ENCODE data around the gene IL11. TPM values are rescaled to one million over a fixed set of nuclear protein-coding genes. Genes with fewer than 3 reads are reported as not detected.
A peak's percentile ranks its signal among the peaks of the same experiment; 100 is the strongest.

The IL11 gene
- total RNA-seq, 1 donor from 2014 or later = 10.0 TPM

DNA sequence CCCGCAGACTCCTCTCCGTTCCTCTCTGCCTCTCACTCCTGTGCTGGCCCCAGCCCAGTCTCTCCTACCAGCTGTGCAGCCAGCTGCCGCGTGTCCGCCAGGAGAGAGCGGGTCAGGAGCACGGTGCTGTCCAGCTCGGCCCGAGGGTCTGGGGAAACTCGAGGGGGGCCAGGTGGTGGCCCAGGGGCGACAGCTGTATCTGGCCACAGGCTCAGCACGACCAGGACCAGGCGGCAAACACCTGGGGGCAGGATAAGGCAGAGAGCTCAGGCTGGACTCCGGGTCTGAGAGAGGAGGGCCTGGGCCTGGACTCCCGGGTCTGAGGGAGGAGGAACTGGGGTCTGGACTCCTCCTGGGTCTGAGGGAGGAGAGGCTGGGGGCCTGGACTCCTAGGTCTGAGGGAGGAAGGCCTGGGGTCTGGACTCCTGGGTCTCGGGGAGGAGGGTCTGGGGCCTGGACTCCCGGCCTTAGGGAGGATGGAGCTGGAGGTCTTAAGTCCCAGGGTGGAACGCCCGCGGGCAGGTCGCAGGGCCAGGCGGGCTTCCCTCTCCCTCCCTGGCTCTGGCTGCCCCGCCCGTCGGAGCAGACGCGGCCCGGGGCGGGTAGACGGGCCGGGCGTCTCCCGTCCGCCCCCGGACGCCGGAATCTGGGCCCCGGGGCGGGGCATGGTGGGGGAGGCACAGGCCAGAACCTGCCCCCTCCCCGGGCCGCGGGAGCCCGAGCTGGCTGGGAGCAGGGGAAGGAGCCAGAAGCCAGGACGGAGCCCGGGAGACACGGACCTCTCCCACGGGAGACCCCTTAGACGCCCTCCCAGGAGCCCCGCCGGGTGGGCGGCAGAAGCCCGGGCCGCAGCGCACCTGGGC is 1.3 kb downstream of the IL11 start:
- Mint-ChIP-seq H3K4me3 (peak overlapping the region; percentile 38), H3K4me1 (peaks cover 29% of the 10 kb centered on the region), H3K36me3 (peaks cover 2% of the 10 kb centered on the region), H3K9me3 (no peaks in the 10 kb centered on the region), H3K27ac (no peak overlapping the region), H3K27me3 (ENCODE audit: low read depth) (peaks cover 38% of the 10 kb centered on the region)
- TF ChIP-seq, protein P1, sequence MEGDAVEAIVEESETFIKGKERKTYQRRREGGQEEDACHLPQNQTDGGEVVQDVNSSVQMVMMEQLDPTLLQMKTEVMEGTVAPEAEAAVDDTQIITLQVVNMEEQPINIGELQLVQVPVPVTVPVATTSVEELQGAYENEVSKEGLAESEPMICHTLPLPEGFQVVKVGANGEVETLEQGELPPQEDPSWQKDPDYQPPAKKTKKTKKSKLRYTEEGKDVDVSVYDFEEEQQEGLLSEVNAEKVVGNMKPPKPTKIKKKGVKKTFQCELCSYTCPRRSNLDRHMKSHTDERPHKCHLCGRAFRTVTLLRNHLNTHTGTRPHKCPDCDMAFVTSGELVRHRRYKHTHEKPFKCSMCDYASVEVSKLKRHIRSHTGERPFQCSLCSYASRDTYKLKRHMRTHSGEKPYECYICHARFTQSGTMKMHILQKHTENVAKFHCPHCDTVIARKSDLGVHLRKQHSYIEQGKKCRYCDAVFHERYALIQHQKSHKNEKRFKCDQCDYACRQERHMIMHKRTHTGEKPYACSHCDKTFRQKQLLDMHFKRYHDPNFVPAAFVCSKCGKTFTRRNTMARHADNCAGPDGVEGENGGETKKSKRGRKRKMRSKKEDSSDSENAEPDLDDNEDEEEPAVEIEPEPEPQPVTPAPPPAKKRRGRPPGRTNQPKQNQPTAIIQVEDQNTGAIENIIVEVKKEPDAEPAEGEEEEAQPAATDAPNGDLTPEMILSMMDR (IDR thresholded peaks at IDR 0.05; ENCODE audit: unreplicated experiment) = no peak
- peak in 1 of 2 experiments; percentile 62 for DNase-seq (ENCODE audit: low spot score in 2 of 2, unreplicated experiment in 2 of 2)

DNA sequence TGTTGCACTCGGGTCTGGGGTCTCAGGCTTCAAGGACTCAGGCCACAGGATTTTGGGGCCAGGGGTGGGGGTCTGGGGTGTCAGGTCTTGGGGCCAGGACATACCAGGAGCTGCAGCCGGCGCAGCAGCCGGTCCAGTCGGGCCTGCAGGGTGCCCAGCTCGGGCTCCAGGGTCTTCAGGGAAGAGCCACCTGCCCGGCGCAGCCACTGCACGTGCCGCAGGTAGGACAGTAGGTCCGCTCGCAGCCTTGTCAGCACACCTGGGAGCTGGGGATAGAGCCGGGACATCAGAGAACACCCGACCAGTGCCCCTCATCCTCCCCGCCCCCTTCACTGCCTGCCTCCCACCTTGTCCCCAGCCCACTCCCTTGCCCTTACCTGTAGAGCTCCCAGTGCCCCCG is 2.2 kb downstream of the IL11 start:
- peaks cover 2% of the 10 kb centered on the region for H3K36me3 Mint-ChIP-seq
- H3K4me1 Mint-ChIP-seq = peaks cover 24% of the 10 kb centered on the region
- no peak for DNase-seq (ENCODE audit: low spot score in 2 of 2, unreplicated experiment in 2 of 2)
- H3K4me3 Mint-ChIP-seq = no peak overlapping the region
- H3K27me3 Mint-ChIP-seq (ENCODE audit: low read depth) = peaks cover 34% of the 10 kb centered on the region
- TF ChIP-seq, protein P1 (IDR thresholded peaks at IDR 0.05; ENCODE audit: unreplicated experiment) = no peak
- H3K9me3 Mint-ChIP-seq = no peaks in the 10 kb centered on the region
- no peak overlapping the region for H3K27ac Mint-ChIP-seq

DNA sequence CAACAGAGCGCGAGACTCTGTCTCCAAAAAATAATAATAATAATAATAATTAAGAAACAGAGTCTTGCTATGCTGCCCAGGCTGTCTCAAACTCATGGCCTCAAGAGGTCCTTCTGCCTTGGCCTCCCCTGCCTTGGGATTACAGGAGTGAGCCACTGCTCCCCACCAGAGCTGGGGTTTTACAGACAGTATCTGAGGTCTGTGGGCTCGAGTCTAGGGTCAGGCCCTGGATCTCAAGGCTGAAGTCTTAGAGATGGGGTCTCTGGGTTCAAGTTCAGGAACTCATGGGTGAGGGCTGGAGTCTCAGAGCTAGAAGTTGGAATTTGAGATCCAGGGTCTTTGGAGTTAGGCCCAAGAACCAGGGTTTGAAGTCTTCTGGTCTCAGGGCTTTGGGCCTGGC is 3.5 kb downstream of the IL11 start:
- DNase-seq (ENCODE audit: low spot score in 2 of 2, unreplicated experiment in 2 of 2) = no peak
- peaks cover 27% of the 10 kb centered on the region for H3K27me3 Mint-ChIP-seq (ENCODE audit: low read depth)
- H3K4me3 Mint-ChIP-seq = no peak overlapping the region
- no peaks in the 10 kb centered on the region for H3K9me3 Mint-ChIP-seq
- no peak overlapping the region for H3K27ac Mint-ChIP-seq
- H3K4me1 Mint-ChIP-seq = peaks cover 17% of the 10 kb centered on the region
- TF ChIP-seq, protein P1 (IDR thresholded peaks at IDR 0.05; ENCODE audit: unreplicated experiment) = no peak
- peaks cover 2% of the 10 kb centered on the region for H3K36me3 Mint-ChIP-seq

DNA sequence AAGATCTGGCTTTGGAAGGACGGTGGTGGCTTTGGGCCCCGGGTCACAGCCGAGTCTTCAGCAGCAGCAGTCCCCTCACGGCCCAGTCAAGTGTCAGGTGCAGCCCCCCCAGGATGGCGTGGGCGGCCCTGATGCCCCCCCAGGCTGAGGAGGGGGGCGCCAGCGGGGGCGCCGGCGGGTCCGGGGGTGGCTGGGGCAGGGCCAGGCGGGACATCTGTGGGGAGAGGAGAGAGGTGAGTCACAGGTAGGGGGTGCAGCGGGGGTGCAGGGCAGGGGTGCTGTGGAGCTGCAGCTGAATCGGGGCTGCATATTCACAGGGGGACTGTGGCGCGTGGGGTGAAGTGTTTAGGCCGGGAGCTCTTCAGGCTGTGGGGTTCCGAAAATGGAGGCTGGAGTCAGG is 4.3 kb downstream of the IL11 start:
- TF ChIP-seq, protein P1 (IDR thresholded peaks at IDR 0.05; ENCODE audit: unreplicated experiment) = no peak
- Mint-ChIP-seq H3K27me3 (ENCODE audit: low read depth) (peaks cover 18% of the 10 kb centered on the region), H3K36me3 (peaks cover 2% of the 10 kb centered on the region), H3K27ac (no peak overlapping the region), H3K9me3 (no peaks in the 10 kb centered on the region), H3K4me1 (peaks cover 15% of the 10 kb centered on the region), H3K4me3 (no peak overlapping the region)
- DNase-seq (ENCODE audit: low spot score in 2 of 2, unreplicated experiment in 2 of 2) = no peak

DNA sequence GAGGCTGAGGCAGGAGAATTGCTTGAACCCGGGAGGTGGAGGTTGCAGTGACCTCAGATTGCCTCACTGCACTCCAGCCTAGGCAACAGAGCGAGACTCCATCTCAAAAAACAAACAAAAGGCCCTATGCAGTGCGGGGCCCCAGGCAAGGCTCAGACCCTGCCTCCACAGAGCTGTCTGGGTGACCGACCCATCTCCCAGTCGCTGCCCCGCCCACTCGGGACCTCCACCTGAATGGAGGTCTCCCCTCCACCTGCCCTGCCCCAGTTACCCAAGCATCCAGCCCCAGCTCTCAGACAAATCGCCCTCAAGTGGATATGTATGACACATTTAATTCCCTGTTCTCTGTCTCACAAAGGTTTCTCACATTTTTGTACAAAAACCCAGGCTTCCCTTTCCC is 5.0 kb downstream of the IL11 start:
- no peak overlapping the region for H3K4me3 Mint-ChIP-seq
- H3K27me3 Mint-ChIP-seq (ENCODE audit: low read depth) = peaks cover 12% of the 10 kb centered on the region
- no peak overlapping the region for H3K27ac Mint-ChIP-seq
- H3K36me3 Mint-ChIP-seq = peaks cover 2% of the 10 kb centered on the region
- H3K4me1 Mint-ChIP-seq = peaks cover 8% of the 10 kb centered on the region
- TF ChIP-seq, protein P1 (IDR thresholded peaks at IDR 0.05; ENCODE audit: unreplicated experiment) = no peak
- H3K9me3 Mint-ChIP-seq = no peaks in the 10 kb centered on the region
- no peak for DNase-seq (ENCODE audit: low spot score in 2 of 2, unreplicated experiment in 2 of 2)
